ENCODE measurements around the gene RNF213. TPM values are rescaled to one million over a fixed set of nuclear protein-coding genes. Genes with fewer than 3 reads are reported as not detected.

RNF213 gene
- total RNA-seq, 4 donors from 2014 or later, result 113 to 174 (median 159) TPM

DNA sequence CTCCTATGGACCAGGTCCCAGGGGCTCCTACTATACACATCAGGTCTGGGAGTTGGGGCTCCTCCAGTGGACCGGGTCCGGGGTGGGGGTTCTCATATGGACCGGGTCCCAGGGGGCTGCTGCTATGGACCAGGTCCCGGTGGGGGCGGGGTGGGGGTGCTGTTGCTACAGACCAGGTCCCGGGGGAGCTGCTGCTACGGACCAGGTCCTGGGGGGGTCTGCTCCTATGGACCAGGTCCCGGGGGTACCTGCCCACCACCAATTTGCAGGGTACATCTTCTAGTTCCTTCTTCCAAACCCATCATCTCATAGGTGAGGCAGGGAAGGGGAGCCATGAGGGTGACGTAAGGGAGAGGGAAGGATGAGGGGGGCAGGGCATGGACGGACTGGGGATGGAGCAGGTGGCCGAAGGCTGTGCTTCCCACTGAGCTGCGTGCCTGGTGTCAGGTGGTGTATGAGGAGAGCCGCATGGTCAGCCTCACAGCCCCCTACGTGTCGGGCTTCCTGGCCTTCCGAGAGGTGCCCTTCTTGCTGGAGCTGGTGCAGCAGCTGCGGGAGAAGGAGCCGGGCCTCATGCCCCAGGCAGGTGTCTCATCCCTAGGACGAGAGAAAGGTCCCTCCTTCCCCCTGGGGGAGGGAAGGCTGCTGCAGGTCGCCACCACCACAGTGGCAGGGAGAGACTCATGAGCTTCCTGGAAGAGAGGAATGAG is 160.9 kb downstream of the RNF213 start:
- 67% methylated on average over 20 of the region's 20 CpGs; no CpG with 5 or more reads in 1 of the 2 donors for WGBS, 2 donors (ENCODE audit: low coverage in 1 of 2)
- Histone ChIP-seq H3K27ac (no peak overlapping the region), H3K4me1 (peaks cover 0 to 4% (median 2%) of the 10 kb centered on the region in 4 donors), H3K27me3 (no peaks in the 10 kb centered on the region), H3K4me3 (no peak overlapping the region), H3K36me3 (no peaks in the 10 kb centered on the region), H3K9me3 (no peaks in the 10 kb centered on the region)
- DNase-seq, result no peak
- in situ Hi-C loops (cut with MboI; ENCODE audit: low pct_ligation_motif_present in 1 of 4, low pct_unique_long_range_greater_than_20kb in 1 of 4, low sequenced_read_pairs in 3 of 4), result loop anchor here in 2 of 4 donors (10.0 kb wide), 3 partner anchors 153 to 563 kb away; no protein-coding TSS in a partner anchor
- intact Hi-C loops (cut with DNase I; ENCODE audit: low total_unique reads), result no loop called here
- TF ChIP-seq EP300 (IDR thresholded peaks at IDR 0.05; ENCODE audit: low read depth), result no peak
- TF ChIP-seq POLR2A (IDR thresholded peaks at IDR 0.05), result no peak
- TF ChIP-seq, protein P1, sequence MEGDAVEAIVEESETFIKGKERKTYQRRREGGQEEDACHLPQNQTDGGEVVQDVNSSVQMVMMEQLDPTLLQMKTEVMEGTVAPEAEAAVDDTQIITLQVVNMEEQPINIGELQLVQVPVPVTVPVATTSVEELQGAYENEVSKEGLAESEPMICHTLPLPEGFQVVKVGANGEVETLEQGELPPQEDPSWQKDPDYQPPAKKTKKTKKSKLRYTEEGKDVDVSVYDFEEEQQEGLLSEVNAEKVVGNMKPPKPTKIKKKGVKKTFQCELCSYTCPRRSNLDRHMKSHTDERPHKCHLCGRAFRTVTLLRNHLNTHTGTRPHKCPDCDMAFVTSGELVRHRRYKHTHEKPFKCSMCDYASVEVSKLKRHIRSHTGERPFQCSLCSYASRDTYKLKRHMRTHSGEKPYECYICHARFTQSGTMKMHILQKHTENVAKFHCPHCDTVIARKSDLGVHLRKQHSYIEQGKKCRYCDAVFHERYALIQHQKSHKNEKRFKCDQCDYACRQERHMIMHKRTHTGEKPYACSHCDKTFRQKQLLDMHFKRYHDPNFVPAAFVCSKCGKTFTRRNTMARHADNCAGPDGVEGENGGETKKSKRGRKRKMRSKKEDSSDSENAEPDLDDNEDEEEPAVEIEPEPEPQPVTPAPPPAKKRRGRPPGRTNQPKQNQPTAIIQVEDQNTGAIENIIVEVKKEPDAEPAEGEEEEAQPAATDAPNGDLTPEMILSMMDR (IDR thresholded peaks at IDR 0.05), result no peak
- no peak for TF ChIP-seq POLR2AphosphoS5 (IDR thresholded peaks at IDR 0.05)

DNA sequence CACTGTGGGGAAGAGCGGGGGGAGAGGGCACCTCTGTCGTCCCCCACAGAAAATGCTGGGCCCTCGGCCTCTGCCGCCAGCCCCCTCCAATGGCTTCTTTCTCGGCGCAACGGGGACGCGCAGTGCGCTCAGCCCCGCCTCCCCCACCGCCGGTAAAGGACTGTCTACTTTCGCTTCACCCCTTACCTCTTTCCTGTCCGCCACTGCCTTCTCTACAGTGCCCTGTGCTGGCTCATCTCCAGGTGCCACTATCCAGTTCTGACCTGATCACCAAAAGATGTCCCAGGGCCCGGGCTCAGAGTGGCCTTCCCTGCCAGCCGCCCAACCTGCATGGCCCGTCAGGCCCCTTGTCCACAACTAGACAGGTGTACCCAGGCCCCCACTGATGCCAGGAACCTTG is 161.6 kb downstream of the RNF213 start:
- H3K4me3 ChIP-seq, result no peak overlapping the region
- H3K9me3 ChIP-seq, result no peaks in the 10 kb centered on the region
- DNase-seq, result no peak
- in situ Hi-C loops (cut with MboI; ENCODE audit: low pct_ligation_motif_present in 1 of 4, low pct_unique_long_range_greater_than_20kb in 1 of 4, low sequenced_read_pairs in 3 of 4) (loop anchor here in 2 of 4 donors (10.0 kb wide), 3 partner anchors 153 to 563 kb away; no protein-coding TSS in a partner anchor), intact Hi-C loops (cut with DNase I; ENCODE audit: low total_unique reads) (no loop called here)
- H3K36me3 ChIP-seq, result no peaks in the 10 kb centered on the region
- no peaks in the 10 kb centered on the region for H3K27me3 ChIP-seq
- WGBS, 2 donors (ENCODE audit: low coverage in 1 of 2), result 75 to 77% methylated on average over 8 to 17 of the region's 18 CpGs
- no peak overlapping the region for H3K27ac ChIP-seq
- TF ChIP-seq EP300 (IDR thresholded peaks at IDR 0.05; ENCODE audit: low read depth) (no peak), POLR2AphosphoS5 (IDR thresholded peaks at IDR 0.05) (no peak), POLR2A (IDR thresholded peaks at IDR 0.05) (no peak)
- TF ChIP-seq, protein P1 (IDR thresholded peaks at IDR 0.05), result no peak
- H3K4me1 ChIP-seq, result peaks cover 0 to 7% (median 0%) of the 10 kb centered on the region in 4 donors

DNA sequence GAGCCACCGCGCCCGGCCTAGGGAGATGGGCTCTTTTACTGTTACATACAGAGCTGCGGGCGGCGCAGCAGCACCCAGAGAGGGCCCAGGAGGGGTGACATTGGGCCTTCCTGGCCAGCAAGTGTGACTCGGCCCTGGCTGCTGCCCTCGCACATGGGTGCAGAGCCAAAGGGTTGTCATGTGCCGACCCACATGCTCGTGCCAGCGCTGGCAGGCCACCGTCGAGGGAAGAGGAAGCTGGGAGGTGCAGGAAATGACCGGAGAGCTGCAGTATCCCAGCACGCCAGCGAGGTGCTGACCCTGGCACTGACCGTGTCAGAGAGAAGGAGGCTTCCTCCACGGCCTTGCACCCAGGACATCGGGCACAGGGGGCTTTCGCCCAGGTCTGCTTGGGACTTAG is 162.3 kb downstream of the RNF213 start:
- TF ChIP-seq POLR2A (IDR thresholded peaks at IDR 0.05), result no peak
- no peak for TF ChIP-seq EP300 (IDR thresholded peaks at IDR 0.05; ENCODE audit: low read depth)
- TF ChIP-seq, protein P1 (IDR thresholded peaks at IDR 0.05), result no peak
- TF ChIP-seq POLR2AphosphoS5 (IDR thresholded peaks at IDR 0.05), result no peak
- 77% methylated on average over 20 of the region's 20 CpGs; no CpG with 5 or more reads in 1 of the 2 donors for WGBS, 2 donors (ENCODE audit: low coverage in 1 of 2)
- DNase-seq, result no peak
- H3K36me3 ChIP-seq, result no peaks in the 10 kb centered on the region
- intact Hi-C loops (cut with DNase I; ENCODE audit: low total_unique reads), result no loop called here
- H3K27ac ChIP-seq, result no peak overlapping the region
- H3K4me3 ChIP-seq, result no peak overlapping the region
- in situ Hi-C loops (cut with MboI; ENCODE audit: low pct_ligation_motif_present in 1 of 4, low pct_unique_long_range_greater_than_20kb in 1 of 4, low sequenced_read_pairs in 3 of 4), result loop anchor here in 2 of 4 donors (10.0 kb wide), 3 partner anchors 152 to 562 kb away; no protein-coding TSS in a partner anchor
- H3K9me3 ChIP-seq, result no peaks in the 10 kb centered on the region
- H3K27me3 ChIP-seq, result no peaks in the 10 kb centered on the region
- peaks cover 0 to 7% (median 0%) of the 10 kb centered on the region in 4 donors for H3K4me1 ChIP-seq

DNA sequence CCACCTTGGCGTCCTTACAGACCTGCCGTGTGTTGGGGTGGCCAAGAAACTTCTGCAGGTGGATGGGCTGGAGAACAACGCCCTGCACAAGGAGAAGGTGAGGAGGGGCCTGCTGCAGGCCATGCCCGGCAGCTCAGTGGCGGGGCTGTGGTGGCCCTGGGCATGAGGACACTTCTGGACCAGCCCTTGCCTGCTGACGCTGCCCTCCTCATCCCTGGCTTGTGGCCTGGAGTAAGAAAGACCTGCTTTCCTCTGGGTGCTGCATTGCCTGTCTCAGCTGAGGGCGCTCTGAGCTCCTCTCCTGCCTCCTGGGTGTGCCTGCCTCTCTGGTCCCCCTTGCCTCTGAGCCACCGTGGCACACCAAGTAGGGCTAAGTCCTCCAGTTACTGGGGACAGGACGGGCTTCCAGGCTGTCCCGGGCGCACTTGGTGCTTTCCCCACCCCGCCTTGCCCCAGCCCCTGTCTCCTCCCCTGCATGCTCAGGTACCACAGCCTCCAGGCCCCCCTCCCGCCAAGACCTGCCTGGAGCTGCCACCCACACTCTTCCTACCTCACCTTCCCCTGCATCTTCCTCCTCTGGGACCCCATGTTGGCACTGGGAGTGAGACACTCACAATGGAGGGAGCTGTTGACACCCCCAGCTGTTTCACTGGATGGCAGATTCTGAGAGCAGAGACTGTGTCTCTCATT is 163.0 kb downstream of the RNF213 start:
- WGBS, 2 donors (ENCODE audit: low coverage in 1 of 2), result 76% methylated on average over 13 of the region's 13 CpGs; no CpG with 5 or more reads in 1 of the 2 donors
- intact Hi-C loops (cut with DNase I; ENCODE audit: low total_unique reads), result no loop called here
- DNase-seq, result no peak

More for the DNA sequence above, 163.0 kb downstream of the RNF213 start:
- Histone ChIP-seq H3K27me3 (no peaks in the 10 kb centered on the region), H3K9me3 (no peaks in the 10 kb centered on the region), H3K4me3 (no peak overlapping the region), H3K27ac (no peak overlapping the region), H3K4me1 (peaks cover 0 to 7% (median 0%) of the 10 kb centered on the region in 4 donors), H3K36me3 (no peaks in the 10 kb centered on the region)
- TF ChIP-seq POLR2A (IDR thresholded peaks at IDR 0.05) (no peak), POLR2AphosphoS5 (IDR thresholded peaks at IDR 0.05) (no peak), EP300 (IDR thresholded peaks at IDR 0.05; ENCODE audit: low read depth) (no peak)
- TF ChIP-seq, protein P1 (IDR thresholded peaks at IDR 0.05), result no peak
- in situ Hi-C loops (cut with MboI; ENCODE audit: low pct_ligation_motif_present in 1 of 4, low pct_unique_long_range_greater_than_20kb in 1 of 4, low sequenced_read_pairs in 3 of 4), result loop anchor here in 2 of 4 donors (10.0 kb wide), 3 partner anchors 151 to 561 kb away; no protein-coding TSS in a partner anchor
